Measurements from ENCODE around the gene OSBPL5.

Gene OSBPL5

GRCh38 chr11:3106736-3107524 is 58.2 kb downstream of the OSBPL5 start:
- no peak for TF ChIP-seq CTCF (IDR thresholded peaks at IDR 0.05; ENCODE audit: extremely low read depth, missing control alignments)
- DNase-seq (ENCODE audit: low spot score), result no peak

GRCh38 chr11:3105791-3106735 is 59.0 kb downstream of the OSBPL5 start:
- TF ChIP-seq CTCF (IDR thresholded peaks at IDR 0.05; ENCODE audit: extremely low read depth, missing control alignments), result no peak
- no peak for DNase-seq (ENCODE audit: low spot score)

- TF ChIP-seq CTCF (IDR thresholded peaks at IDR 0.05; ENCODE audit: extremely low read depth, missing control alignments), result no peak
- DNase-seq (ENCODE audit: low spot score), result no peak
Measured at GRCh38 chr11:3104961-3105790, 59.9 kb downstream of the OSBPL5 start.

- no peak for TF ChIP-seq CTCF (IDR thresholded peaks at IDR 0.05; ENCODE audit: extremely low read depth, missing control alignments)
- DNase-seq (ENCODE audit: low spot score), result no peak
Measured at GRCh38 chr11:3104051-3104714, 60.9 kb downstream of the OSBPL5 start.

- no peak for DNase-seq (ENCODE audit: low spot score)
- TF ChIP-seq CTCF (IDR thresholded peaks at IDR 0.05; ENCODE audit: extremely low read depth, missing control alignments), result no peak
Measured at GRCh38 chr11:3103076-3103475, 62.0 kb downstream of the OSBPL5 start.

GRCh38 chr11:3102641-3102921 is 62.5 kb downstream of the OSBPL5 start:
- TF ChIP-seq CTCF (IDR thresholded peaks at IDR 0.05; ENCODE audit: extremely low read depth, missing control alignments), result no peak
- DNase-seq (ENCODE audit: low spot score), result no peak

Data from GM20000 (cell line).